Stomach (tissue), 4 donors: ENCODE results near the gene THSD4.

ENCODE experiments used
- CTCF ChIP-seq, 7 experiments: fragments of 450-650 bp in 4 of 7; fragments of 200-600 bp in 3 of 7; sonication (generic) in 3 of 7; IDR thresholded peaks; one replicate each; pipeline ENCODE4 v1.5.1; 2016 to 2019; ENCODE audit warnings: antibody characterized with exemption in 7 of 7, control low read depth in 2 of 7, mild to moderate bottlenecking in 1 of 7
- EP300 ChIP-seq: sonication (generic); formaldehyde crosslinking; IDR thresholded peaks from one replicate; pipeline ENCODE4 v1.6.1; 2017; ENCODE audit warnings: antibody characterized with exemption
- POLR2A ChIP-seq, 4 donors: fragments of 450-650 bp; IDR thresholded peaks; one replicate each; pipeline ENCODE4 v1.6.1; 2016; ENCODE audit warnings: antibody characterized with exemption in 4 of 4, control low read depth in 2 of 4, mild to moderate bottlenecking in 1 of 4, moderate library complexity in 1 of 4

GRCh38 chr15:71575474-71576045 lies 460.3 kb downstream of the THSD4 start:
- no peak for TF ChIP-seq EP300
- peak in 4 of 7 experiments; percentile 19 to 62 (median 34) for TF ChIP-seq CTCF (IDR thresholded peaks at IDR 0.05)
- no peak for TF ChIP-seq POLR2A (IDR thresholded peaks at IDR 0.05)
